HUES48 (cell line): Measurements from ENCODE around the gene NCOA6.

ENCODE experiments used
- H3K27ac ChIP-seq: one replicate; pipeline ENCODE4 v1.7.0; 2013; ENCODE audit warnings: low read depth, low read length, inconsistent platforms
- H3K27me3 ChIP-seq: 2 replicates; pipeline ENCODE4 v1.6.1; 2013; ENCODE audit warnings: mild to moderate bottlenecking, low read length; ENCODE audit not compliant: control insufficient read depth, insufficient read depth
- H3K36me3 ChIP-seq: 2 replicates; pipeline ENCODE4 v1.6.1; 2013; ENCODE audit warnings: low read length; ENCODE audit not compliant: control insufficient read depth, insufficient read depth
- H3K4me1 ChIP-seq: 2 replicates; pipeline ENCODE4 v1.6.1; 2013; ENCODE audit warnings: mild to moderate bottlenecking, low read length; ENCODE audit not compliant: control insufficient read depth, insufficient read depth
- H3K4me3 ChIP-seq: 2 replicates; pipeline ENCODE4 v1.5.1; 2013; ENCODE audit warnings: mild to moderate bottlenecking, low read depth, low read length
- H3K9ac ChIP-seq: 2 replicates; pipeline ENCODE4 v1.6.1; 2013; ENCODE audit warnings: mild to moderate bottlenecking, low read depth, low read length, moderate library complexity
- H3K9me3 ChIP-seq: 2 replicates; pipeline ENCODE4 v1.6.1; 2013; ENCODE audit warnings: low read length; ENCODE audit not compliant: control insufficient read depth, insufficient read depth

The NCOA6 gene

GRCh38 chr20:34669094-34669493 lies 156.4 kb downstream of the NCOA6 start:
- H3K27ac ChIP-seq: no peak overlapping the region
- H3K9me3 ChIP-seq: no peaks in the 10 kb centered on the region
- H3K36me3 ChIP-seq: no peaks in the 10 kb centered on the region
- H3K4me3 ChIP-seq: no peak overlapping the region
- no peak overlapping the region for H3K9ac ChIP-seq
- H3K27me3 ChIP-seq: no peaks in the 10 kb centered on the region
- no peaks in the 10 kb centered on the region for H3K4me1 ChIP-seq
